Astrocyte (in vitro differentiated cells and primary cell): ENCODE data around the gene ADCY5. TPM values are rescaled to one million over a fixed set of nuclear protein-coding genes. Genes with fewer than 3 reads are reported as not detected.
A peak's percentile ranks its signal among the peaks of the same experiment; 100 is the strongest.

Experiments
- DNase-seq: peaks from one replicate; pipeline ENCODE4 v3.0.0-alpha.2; 2010; ENCODE audit warnings: low read depth
- FAIRE-seq: peaks from 2 replicates; lab custom pipeline; 2011; peaks lifted over from hg19 to GRCh38; lab: Jason Lieb, UNC
- H2AFZ ChIP-seq: 2 replicates; pipeline ENCODE4 v1.6.0; 2012; ENCODE audit warnings: low read depth, low read length, inconsistent platforms
- H3K27ac ChIP-seq: 2 replicates; pipeline ENCODE4 v1.5.1; 2011; ENCODE audit warnings: low read depth, low read length, inconsistent platforms
- H3K27me3 ChIP-seq: 2 replicates; pipeline ENCODE4 v1.6.0; 2011; ENCODE audit warnings: low read length, inconsistent platforms; ENCODE audit not compliant: insufficient read depth
- H3K36me3 ChIP-seq: 2 replicates; pipeline ENCODE4 v1.5.1; 2011; ENCODE audit warnings: low read length, inconsistent platforms; ENCODE audit not compliant: insufficient read depth
- H3K4me1 ChIP-seq: 2 replicates; pipeline ENCODE4 v1.5.1; 2011; ENCODE audit warnings: low read length, inconsistent platforms; ENCODE audit not compliant: insufficient read depth
- H3K4me2 ChIP-seq: 2 replicates; pipeline ENCODE4 v1.6.0; 2012; ENCODE audit warnings: low read length, inconsistent platforms
- H3K4me3 ChIP-seq: 2 replicates; pipeline ENCODE4 v1.5.1; 2011; ENCODE audit warnings: low read depth, mild to moderate bottlenecking, low read length, inconsistent platforms; ENCODE audit not compliant: insufficient read depth
- H3K79me2 ChIP-seq: 2 replicates; pipeline ENCODE4 v1.6.0; 2012; ENCODE audit warnings: mild to moderate bottlenecking, low read length, inconsistent platforms; ENCODE audit not compliant: insufficient read depth
- H3K9ac ChIP-seq: 2 replicates; pipeline ENCODE4 v1.6.0; 2012; ENCODE audit warnings: mild to moderate bottlenecking, low read length, inconsistent platforms
- H3K9me3 ChIP-seq: 2 replicates; pipeline ENCODE4 v1.5.1; 2012; ENCODE audit warnings: low read depth, mild to moderate bottlenecking, low read length, inconsistent platforms; ENCODE audit not compliant: insufficient read depth
- H4K20me1 ChIP-seq: 2 replicates; pipeline ENCODE4 v1.6.0; 2012; ENCODE audit warnings: low read length, inconsistent platforms; ENCODE audit not compliant: insufficient read depth
- H3K27ac Mint-ChIP-seq: one replicate; pipeline ENCODE4 v1.8.0; 2021; ENCODE audit warnings: mild to moderate bottlenecking, mixed read lengths; ENCODE audit not compliant: unreplicated experiment
- H3K27me3 Mint-ChIP-seq: one replicate; pipeline ENCODE4 v1.8.0; 2021; ENCODE audit warnings: low read depth, mixed read lengths; ENCODE audit not compliant: unreplicated experiment
- H3K36me3 Mint-ChIP-seq: one replicate; pipeline ENCODE4 v1.8.0; 2021; ENCODE audit warnings: low read depth, mixed read lengths; ENCODE audit not compliant: unreplicated experiment
- H3K4me1 Mint-ChIP-seq: one replicate; pipeline ENCODE4 v1.8.0; 2021; ENCODE audit warnings: low read depth, mixed read lengths; ENCODE audit not compliant: unreplicated experiment
- H3K4me3 Mint-ChIP-seq: one replicate; pipeline ENCODE4 v1.8.0; 2021; ENCODE audit warnings: mild to moderate bottlenecking, moderate library complexity, mixed read lengths; ENCODE audit not compliant: unreplicated experiment
- H3K9me3 Mint-ChIP-seq: one replicate; pipeline ENCODE4 v1.8.0; 2021; ENCODE audit warnings: mild to moderate bottlenecking, mixed read lengths; ENCODE audit not compliant: unreplicated experiment
- CTCF ChIP-seq: IDR thresholded peaks from 2 replicates; pipeline ENCODE4 v1.5.1; 2011; ENCODE audit warnings: low read depth, mild to moderate bottlenecking, inconsistent platforms, low read length, moderate library complexity; ENCODE audit not compliant: insufficient read depth
- EZH2 ChIP-seq: IDR thresholded peaks from 2 replicates; pipeline ENCODE4 v1.6.1; 2012; ENCODE audit warnings: mild to moderate bottlenecking, low read length, inconsistent platforms; ENCODE audit not compliant: insufficient read depth
- total RNA-seq: library from RNA; stranded (reverse); gene quantifications from 2 replicates; pipeline ENCODE4 v1.2.1, GENCODE V29; 2021

The ADCY5 gene
- total RNA-seq, 1 donor from 2014 or later = 1.2 TPM

DNA sequence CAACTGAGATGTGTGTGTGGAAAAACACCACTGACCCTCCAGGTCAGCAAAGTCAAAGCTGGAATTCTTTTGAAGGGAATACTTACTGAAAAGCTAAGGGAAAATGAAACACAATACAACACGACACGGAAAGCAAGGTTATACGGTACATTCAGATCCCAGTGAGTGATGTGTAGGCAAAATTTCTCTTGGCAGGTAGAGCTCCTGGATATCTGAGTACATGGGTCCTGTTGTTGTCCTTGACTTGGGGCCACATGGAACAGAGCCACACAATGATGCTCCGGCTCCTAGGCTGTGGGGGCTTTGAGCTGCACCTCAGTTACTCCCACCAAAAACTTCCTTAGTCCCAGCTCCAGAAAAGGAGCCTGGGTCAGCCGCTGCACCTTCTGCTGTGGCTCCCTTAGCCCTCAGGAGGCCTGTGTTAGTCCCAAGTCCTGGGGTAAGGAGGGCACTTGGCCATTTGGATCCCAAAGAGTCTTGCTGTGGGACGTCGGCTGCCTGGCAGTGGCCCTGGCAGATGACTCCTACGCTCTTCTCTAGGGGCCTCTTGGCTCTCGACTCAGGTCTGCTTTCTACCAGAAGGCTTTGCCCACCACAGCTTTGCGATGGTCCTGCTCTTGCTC, 95.6 kb downstream of the ADCY5 start:
- Histone ChIP-seq H3K27ac (no peak overlapping the region), H3K27me3 (peaks cover 20% of the 10 kb centered on the region), H2AFZ (no peak overlapping the region), H3K9ac (no peak overlapping the region), H3K9me3 (no peaks in the 10 kb centered on the region), H4K20me1 (no peaks in the 10 kb centered on the region), H3K4me3 (no peak overlapping the region), H3K4me2 (no peak overlapping the region), H3K36me3 (no peaks in the 10 kb centered on the region), H3K4me1 (peaks cover 4% of the 10 kb centered on the region), H3K79me2 (no peaks in the 10 kb centered on the region)
- peaks cover 7% of the 10 kb centered on the region for H3K9me3 Mint-ChIP-seq
- no peaks in the 10 kb centered on the region for H3K36me3 Mint-ChIP-seq
- H3K27ac Mint-ChIP-seq = peak overlapping the region; percentile 77
- DNase-seq (no peak), FAIRE-seq (no peak)
- no peak overlapping the region for H3K4me3 Mint-ChIP-seq
- peaks cover 45% of the 10 kb centered on the region for H3K27me3 Mint-ChIP-seq
- H3K4me1 Mint-ChIP-seq = peaks cover 4% of the 10 kb centered on the region
- no peak for TF ChIP-seq CTCF
- TF ChIP-seq EZH2 = no peak

- TF ChIP-seq EZH2 (no peak), CTCF (no peak)
- FAIRE-seq (no peak), DNase-seq (no peak)
- peaks cover 4% of the 10 kb centered on the region for H3K4me1 Mint-ChIP-seq
- H3K4me1 ChIP-seq = peaks cover 4% of the 10 kb centered on the region
- no peak overlapping the region for H2AFZ ChIP-seq
- H4K20me1 ChIP-seq = no peaks in the 10 kb centered on the region
- no peaks in the 10 kb centered on the region for H3K36me3 ChIP-seq
- peaks cover 30% of the 10 kb centered on the region for H3K27me3 ChIP-seq
- no peak overlapping the region for H3K9ac ChIP-seq
- peaks cover 40% of the 10 kb centered on the region for H3K27me3 Mint-ChIP-seq
- no peak overlapping the region for H3K27ac ChIP-seq
- peaks cover 7% of the 10 kb centered on the region for H3K9me3 Mint-ChIP-seq
- no peak overlapping the region for H3K4me2 ChIP-seq
- H3K27ac Mint-ChIP-seq = no peak overlapping the region
- H3K4me3 ChIP-seq = no peak overlapping the region
- H3K79me2 ChIP-seq = no peaks in the 10 kb centered on the region
- no peaks in the 10 kb centered on the region for H3K9me3 ChIP-seq
- no peak overlapping the region for H3K4me3 Mint-ChIP-seq
- no peaks in the 10 kb centered on the region for H3K36me3 Mint-ChIP-seq
Measured at GRCh38 chr3:123352134-123352554, 96.7 kb downstream of the ADCY5 start.

DNA sequence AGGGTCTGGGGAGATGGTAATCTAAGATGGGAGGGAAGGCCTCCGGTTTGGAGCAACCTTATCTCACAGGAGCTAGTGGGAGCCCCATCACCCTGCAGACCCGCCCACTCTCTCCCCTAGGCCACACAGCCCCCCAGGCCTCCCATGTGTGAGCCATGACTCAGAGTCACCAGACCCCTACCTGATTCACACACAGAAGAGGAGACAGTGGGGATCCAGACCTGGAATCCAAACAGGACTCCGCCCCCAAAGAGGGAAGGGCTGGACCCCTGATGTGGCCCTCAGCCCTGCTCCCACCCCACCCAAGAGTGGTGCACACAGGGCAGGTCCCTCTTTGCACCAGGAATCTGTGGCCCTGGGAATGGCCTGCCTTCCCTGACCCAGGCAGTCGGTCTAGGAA, 97.4 kb downstream of the ADCY5 start:
- Histone ChIP-seq H2AFZ (no peak overlapping the region), H3K4me3 (no peak overlapping the region), H4K20me1 (no peaks in the 10 kb centered on the region), H3K4me2 (no peak overlapping the region), H3K27me3 (peaks cover 36% of the 10 kb centered on the region), H3K27ac (no peak overlapping the region), H3K79me2 (no peaks in the 10 kb centered on the region), H3K9ac (no peak overlapping the region), H3K9me3 (no peaks in the 10 kb centered on the region), H3K4me1 (peaks cover 4% of the 10 kb centered on the region), H3K36me3 (no peaks in the 10 kb centered on the region)
- peaks cover 43% of the 10 kb centered on the region for H3K27me3 Mint-ChIP-seq
- H3K27ac Mint-ChIP-seq = no peak overlapping the region
- peaks cover 4% of the 10 kb centered on the region for H3K4me1 Mint-ChIP-seq
- H3K36me3 Mint-ChIP-seq = no peaks in the 10 kb centered on the region
- TF ChIP-seq CTCF = no peak
- no peak for TF ChIP-seq EZH2
- H3K9me3 Mint-ChIP-seq = peaks cover 7% of the 10 kb centered on the region
- FAIRE-seq = no peak
- no peak overlapping the region for H3K4me3 Mint-ChIP-seq
- DNase-seq = no peak
